GM19099 (cell line): Measurements from ENCODE around the gene CACNA1G.

Experiments
- POLR2A ChIP-seq: IDR thresholded peaks from 3 replicates; pipeline ENCODE4 v1.6.1; 2011; ENCODE audit warnings: low read depth; ENCODE audit not compliant: insufficient read length; ENCODE audit errors: extremely low read depth

CACNA1G gene

DNA sequence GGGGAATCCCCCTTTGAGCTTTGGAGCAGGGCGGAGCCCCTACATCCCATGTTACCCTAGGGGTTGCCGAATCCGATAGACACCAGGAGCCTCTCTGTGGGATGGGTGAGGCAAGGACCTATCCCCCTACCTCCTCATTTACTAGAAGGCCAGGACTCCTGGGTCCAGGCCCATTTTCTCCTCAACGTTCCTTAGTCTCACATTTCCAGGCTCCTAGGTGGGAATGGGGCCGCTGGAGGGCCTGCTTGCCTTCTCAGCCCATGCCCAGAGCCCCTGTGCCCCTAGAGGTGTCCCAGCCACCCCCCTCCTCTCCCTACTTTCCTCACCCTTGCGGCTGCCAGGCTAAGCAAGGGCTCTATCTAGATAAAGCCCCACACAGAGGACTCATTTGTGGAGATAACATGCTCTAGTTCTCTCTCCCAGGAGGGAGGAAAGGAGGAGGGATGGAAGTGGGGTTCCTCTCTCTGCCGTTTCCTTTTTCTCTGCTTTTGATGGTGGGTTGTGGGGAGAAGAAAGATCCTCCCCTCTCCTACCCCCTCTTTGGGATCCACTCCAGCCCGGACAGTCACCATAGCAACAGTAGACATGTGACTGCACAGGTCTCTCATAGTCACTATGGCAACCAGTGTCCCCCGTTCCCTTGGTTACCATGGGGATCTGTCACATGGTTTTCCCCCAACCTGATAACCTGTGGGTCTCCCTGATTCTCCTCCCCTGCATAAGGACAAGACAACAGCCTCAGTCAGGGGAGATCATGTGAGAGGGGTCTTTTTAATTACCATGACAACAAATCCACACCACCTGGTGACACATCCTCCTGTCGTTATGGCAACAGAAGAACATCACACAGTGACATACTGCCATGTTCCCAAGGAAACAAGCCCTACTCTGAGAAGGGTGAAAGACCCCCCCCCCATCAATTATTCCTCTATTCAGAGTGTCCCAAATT lies 5.2 kb downstream of the CACNA1G start:
- no peak for TF ChIP-seq POLR2A

DNA sequence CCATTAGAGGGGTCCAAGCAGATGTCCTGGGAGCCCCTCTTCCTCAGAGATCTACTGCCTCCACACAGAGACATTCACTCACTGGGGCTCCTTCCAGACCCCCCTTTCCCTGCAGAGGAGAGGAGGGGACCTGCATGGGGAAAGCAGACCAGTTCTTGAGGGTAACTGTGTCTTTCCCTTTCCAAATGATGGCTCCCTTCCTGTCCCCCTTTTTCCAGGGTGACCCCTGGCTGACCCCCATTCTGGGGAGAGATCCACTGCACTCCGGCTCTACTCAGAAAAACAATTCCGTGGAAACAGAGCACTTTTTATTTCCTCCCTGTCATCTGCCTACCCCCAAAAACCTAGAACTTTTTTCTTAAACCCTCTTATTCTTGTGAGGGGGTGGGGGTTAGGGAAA lies 6.4 kb downstream of the CACNA1G start:
- no peak for TF ChIP-seq POLR2A

DNA sequence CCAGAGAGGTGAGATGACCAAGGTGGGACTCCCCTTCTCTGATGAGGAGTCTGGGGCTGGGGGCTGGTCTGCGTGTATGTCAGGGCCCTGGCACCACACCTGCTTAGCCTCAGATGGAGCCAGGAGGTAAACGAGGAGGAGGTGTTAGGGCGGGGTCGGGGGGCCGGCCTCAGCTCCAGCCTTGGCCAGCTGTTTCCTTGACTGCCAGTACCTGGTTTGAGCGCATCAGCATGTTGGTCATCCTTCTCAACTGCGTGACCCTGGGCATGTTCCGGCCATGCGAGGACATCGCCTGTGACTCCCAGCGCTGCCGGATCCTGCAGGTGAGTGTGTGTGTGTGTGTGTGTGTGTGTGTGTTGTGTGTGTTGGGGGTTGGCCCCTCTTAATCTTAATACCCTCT lies 8.1 kb downstream of the CACNA1G start:
- no peak for TF ChIP-seq POLR2A

DNA sequence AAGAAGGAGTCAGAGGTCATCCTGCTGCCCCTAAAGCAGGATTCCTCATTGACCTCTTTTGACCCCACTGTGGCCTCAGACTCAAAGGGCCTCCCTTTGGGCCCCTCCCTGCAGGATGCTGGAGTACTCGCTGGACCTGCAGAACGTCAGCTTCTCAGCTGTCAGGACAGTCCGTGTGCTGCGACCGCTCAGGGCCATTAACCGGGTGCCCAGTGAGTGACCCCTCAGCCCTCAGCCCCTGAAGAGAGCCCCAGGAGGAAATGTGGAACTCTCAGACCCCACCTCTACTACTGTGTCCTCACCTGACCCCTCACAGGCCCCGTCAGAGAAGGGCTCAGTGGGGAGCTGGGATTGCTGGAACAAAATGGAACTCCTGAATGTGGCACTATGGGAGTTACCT lies 9.1 kb downstream of the CACNA1G start:
- no peak for TF ChIP-seq POLR2A

DNA sequence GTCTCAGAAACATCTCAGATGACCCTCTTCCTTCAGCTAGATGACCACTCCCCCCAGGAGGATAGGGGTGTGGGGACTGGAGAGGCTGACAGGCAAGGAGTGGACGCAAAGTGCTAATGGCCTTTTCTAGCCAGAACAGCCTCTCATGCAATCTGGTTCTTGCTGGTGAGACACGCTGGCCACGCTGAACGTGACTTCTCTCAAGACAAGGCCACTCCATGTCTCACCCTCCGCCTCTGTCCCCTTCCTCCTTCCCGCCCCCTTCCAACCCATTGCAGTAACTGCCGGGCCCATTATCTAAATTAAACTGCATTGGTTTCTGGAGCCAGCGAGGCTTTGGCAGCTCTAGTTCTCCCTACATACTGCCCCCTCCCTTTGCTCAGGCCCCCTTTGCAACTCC lies 9.5 kb downstream of the CACNA1G start:
- TF ChIP-seq POLR2A: no peak

DNA sequence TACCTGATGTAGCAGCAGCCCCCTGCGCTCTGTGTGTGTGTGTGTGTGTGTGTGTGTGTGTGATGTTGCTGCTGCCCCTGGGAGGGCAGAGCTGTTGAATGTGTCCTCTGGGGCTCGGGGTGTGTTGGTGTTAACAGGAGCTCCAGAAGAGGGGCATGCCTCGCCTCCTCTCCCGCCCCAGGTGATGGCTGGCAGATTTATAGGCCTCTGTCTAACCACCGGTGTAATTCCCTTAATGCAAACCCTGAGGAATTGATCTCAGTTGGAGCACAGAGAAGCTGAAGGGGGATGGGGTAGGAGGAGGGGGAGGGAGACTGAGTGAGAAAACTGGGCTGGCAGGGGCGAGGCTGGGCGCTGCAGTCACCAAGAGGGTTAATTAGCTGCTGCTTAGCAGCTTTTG lies 10.0 kb downstream of the CACNA1G start:
- TF ChIP-seq POLR2A: no peak

DNA sequence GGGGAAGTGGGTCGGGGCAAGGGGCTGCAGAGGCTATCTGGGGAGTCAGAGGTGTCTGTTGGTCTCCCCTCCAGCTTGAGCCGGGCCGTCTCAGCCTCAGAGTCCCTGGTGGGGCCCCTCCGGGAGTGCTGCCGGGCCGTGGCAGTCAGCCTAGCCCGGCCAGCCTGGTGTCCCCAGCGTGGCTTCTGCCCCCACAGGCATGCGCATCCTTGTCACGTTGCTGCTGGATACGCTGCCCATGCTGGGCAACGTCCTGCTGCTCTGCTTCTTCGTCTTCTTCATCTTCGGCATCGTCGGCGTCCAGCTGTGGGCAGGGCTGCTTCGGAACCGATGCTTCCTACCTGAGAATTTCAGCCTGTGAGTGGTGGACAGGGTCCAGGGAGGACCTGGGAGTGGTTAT lies 11.2 kb downstream of the CACNA1G start:
- no peak for TF ChIP-seq POLR2A

DNA sequence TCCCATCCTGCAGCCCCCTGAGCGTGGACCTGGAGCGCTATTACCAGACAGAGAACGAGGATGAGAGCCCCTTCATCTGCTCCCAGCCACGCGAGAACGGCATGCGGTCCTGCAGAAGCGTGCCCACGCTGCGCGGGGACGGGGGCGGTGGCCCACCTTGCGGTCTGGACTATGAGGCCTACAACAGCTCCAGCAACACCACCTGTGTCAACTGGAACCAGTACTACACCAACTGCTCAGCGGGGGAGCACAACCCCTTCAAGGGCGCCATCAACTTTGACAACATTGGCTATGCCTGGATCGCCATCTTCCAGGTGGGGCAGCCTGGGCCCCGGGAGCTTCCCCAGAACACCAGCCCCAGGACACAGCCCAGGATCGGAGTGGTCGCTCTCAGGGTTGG lies 12.0 kb downstream of the CACNA1G start:
- no peak for TF ChIP-seq POLR2A

DNA sequence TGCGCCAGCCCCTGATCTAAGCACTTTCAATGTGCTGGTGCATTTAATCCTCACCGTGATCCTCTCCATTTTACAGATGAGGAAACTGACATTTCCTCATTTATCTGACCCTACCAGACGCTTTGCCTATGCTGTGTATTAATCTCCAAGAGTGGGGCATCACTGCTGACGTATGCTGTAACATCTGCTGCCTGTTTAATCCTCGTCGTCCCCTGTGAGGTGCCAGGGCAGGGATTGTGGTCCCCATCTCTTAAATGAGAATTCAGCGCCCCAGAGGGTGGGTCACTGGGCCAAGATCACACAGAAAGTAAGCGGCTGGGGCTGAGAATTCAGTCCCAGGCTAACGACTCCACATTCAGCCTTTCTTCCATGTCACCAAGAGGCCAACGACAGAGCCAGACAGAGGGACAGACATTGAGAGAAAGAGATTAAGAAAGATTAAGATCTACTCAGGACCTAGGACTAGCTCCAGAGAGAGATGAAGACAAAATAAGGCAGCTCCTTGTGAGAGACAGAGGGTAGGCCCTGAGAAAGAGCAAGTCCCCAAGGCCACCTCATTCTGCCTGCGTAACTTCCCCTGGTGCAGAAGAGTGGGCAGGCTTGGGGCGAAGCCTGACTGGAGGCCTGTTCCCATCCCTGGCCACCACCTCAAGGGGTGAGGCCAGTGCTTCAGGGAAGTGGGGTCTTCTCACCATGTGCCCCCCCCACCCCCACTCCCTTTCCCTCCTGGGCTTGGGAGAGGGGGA lies 13.5 kb downstream of the CACNA1G start:
- no peak for TF ChIP-seq POLR2A

DNA sequence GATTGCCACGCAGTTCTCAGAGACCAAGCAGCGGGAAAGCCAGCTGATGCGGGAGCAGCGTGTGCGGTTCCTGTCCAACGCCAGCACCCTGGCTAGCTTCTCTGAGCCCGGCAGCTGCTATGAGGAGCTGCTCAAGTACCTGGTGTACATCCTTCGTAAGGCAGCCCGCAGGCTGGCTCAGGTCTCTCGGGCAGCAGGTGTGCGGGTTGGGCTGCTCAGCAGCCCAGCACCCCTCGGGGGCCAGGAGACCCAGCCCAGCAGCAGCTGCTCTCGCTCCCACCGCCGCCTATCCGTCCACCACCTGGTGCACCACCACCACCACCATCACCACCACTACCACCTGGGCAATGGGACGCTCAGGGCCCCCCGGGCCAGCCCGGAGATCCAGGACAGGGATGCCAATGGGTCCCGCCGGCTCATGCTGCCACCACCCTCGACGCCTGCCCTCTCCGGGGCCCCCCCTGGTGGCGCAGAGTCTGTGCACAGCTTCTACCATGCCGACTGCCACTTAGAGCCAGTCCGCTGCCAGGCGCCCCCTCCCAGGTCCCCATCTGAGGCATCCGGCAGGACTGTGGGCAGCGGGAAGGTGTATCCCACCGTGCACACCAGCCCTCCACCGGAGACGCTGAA lies 15.2 kb downstream of the CACNA1G start:
- no peak for TF ChIP-seq POLR2A

DNA sequence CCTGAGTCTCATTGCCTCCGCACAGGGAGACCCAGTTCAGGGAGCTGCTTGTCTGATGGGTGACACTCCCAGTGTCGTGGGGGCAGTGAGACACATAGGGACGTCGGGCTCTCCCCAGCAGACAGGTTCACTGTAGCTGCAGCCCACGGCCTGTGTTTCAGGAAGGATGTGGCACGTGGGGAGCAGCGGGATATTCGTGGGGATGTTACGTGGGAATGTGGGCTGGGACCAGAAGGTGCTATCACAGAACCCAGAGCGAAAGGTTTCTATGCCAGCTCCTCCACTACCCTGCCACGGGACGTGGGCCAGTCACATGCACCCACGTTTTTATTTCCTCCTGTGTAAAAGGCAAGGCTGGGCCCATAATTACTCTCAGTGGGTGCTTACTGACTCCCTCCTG lies 16.3 kb downstream of the CACNA1G start:
- no peak for TF ChIP-seq POLR2A

DNA sequence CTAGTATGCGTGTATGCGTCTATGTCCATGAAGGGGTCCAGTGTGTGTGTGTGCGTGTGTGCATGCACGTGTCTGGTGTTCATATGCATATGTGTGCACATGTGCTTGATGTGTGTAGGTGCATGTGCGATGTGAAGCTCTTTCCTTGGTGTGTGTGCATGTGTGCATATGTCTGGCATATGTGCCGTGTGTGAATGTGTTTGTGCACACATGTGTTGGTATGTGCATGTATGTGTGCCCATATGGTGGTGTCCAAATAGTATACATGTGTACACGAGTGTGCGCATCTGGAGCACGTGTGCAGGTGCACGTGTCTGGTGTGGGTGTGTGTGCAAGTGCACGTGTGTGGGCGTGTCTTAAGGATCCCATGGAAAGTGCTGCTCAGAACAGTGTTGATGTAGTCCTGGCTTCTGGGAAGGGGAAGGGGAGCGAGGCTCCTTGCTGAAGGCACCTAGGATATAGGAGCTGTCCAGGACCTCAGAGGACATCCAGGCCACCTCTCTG lies 17.0 kb downstream of the CACNA1G start:
- no peak for TF ChIP-seq POLR2A

DNA sequence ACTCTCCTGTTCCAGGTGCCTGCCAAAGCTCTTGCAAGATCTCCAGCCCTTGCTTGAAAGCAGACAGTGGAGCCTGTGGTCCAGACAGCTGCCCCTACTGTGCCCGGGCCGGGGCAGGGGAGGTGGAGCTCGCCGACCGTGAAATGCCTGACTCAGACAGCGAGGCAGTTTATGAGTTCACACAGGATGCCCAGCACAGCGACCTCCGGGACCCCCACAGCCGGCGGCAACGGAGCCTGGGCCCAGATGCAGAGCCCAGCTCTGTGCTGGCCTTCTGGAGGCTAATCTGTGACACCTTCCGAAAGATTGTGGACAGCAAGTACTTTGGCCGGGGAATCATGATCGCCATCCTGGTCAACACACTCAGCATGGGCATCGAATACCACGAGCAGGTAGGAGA lies 17.7 kb downstream of the CACNA1G start:
- TF ChIP-seq POLR2A: no peak

DNA sequence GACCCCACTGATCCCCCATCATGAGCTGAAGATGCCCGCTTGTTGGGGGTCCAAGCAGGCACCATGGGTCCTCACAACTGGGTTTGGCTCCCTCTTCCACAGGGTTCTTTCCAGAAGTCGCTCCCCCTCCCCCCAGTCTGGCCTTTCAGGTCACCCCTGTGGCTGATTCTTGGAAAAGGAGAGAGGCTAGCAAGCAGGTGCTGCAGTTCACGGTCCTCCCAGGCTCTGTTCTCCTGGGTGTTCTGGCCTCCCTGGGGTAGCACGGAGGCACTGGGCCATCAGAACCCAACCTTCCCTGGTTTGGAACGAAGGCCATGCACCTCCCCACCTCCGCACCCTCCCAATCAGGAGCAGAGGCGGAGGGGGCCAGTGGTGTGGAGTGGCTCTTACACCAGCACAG lies 18.9 kb downstream of the CACNA1G start:
- TF ChIP-seq POLR2A: no peak

DNA sequence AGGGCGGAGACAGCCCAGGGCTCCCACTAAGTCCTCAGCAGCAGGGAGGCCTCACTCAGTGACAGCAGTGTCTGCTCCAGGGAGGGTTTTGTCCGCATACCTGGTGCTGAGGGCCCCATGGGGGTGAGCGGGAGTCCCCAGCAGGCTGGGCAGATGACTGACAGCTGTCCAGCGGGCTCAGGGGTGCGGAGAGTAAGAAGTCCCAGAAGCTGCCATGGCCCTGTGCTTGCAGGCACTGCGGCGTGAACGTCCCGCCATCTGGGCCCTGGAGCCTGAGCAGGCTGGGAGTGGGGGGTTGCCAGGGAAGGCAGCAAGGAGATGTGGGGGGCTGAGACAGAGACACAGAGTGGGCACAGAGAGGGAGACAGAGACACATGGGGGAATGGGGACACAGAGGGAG lies 20.1 kb downstream of the CACNA1G start:
- no peak for TF ChIP-seq POLR2A

DNA sequence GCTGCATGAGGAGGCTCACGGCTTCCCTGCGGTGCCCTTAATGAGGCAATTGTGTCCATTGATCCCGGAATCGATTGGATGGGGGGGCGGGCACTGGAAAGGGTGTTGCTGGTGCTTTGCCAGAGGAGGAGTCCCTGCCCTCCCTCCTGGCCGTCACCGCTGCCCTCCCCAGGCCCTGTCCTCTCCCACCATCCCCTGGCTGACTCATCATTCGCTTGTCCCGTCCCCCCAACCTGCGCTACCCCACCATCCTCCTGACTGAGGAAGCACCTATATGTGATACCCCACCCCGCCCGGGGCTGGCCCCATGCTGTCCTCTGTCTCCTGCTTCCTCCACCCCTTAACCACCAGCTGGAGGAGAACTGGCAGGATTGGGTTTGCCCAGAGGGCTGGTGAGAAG lies 20.8 kb downstream of the CACNA1G start:
- TF ChIP-seq POLR2A: no peak

DNA sequence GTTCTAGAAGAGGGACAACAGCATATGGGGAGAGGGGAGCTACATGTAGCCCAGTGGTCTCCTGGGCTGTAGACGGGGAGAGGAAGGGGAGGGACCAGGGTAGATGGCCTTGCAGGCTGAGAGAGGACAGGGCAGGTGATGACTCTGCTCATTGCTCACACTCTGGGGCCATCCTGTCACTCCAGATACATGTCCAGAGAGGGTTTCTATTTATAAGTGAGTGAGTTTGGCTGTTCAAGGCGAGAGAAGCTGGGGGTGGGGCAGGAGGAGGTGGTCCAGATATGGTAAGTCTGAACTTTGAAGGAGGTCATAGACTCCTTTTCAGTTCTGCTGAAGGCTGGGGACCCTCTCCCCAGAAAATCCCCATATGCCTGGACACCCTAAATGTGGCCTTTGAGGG lies 22.2 kb downstream of the CACNA1G start:
- TF ChIP-seq POLR2A: no peak
